HepG2 (cell line): Measurements from ENCODE around the gene CYP27A1. TPM values are rescaled to one million over a fixed set of nuclear protein-coding genes. Genes with fewer than 3 reads are reported as not detected.
A peak's percentile ranks its signal among the peaks of the same experiment; 100 is the strongest.

Experiments used
- CHD2 ChIP-seq: IDR thresholded peaks from 2 replicates; pipeline ENCODE4 v1.6.1; 2011; ENCODE audit warnings: low read depth, low read length, improper control_type of control experiment
- FLYWCH1 ChIP-seq: sonication (generic); formaldehyde crosslinking; IDR thresholded peaks from 2 replicates; pipeline ENCODE4 v1.8.1; 2023; ENCODE audit warnings: mild to moderate bottlenecking, missing genetic modification reagents
- FOSL2 ChIP-seq: sonication (generic); formaldehyde crosslinking; IDR thresholded peaks from 2 replicates; pipeline ENCODE4 v1.4.0; 2020; ENCODE audit warnings: missing genetic modification reagents
- MXI1 ChIP-seq: IDR thresholded peaks from 3 replicates; pipeline ENCODE4 v1.6.1; 2012; ENCODE audit warnings: low read depth, low read length, inconsistent platforms, borderline replicate concordance
- PHF21A ChIP-seq: sonication (generic); formaldehyde crosslinking; IDR thresholded peaks from 2 replicates; pipeline ENCODE4 v1.5.0; 2020; ENCODE audit warnings: mild to moderate bottlenecking, missing genetic modification reagents
- PLRG1 ChIP-seq: fragments of 450-650 bp; conservative IDR thresholded peaks from 2 replicates; pipeline ENCODE4 v1.6.1; 2016
- POLR2AphosphoS5 ChIP-seq: IDR thresholded peaks from 2 replicates; pipeline ENCODE4 v1.6.1; 2012; ENCODE audit warnings: low read depth, low read length
- PTBP1 ChIP-seq: fragments of 200-400 bp; formaldehyde crosslinking; IDR thresholded peaks from 2 replicates; pipeline ENCODE4 v1.6.1; 2018; ENCODE audit warnings: low read length, low read depth; ENCODE audit not compliant: poor library complexity, severe bottlenecking
- SMAD9 ChIP-seq: sonication (generic); formaldehyde crosslinking; IDR thresholded peaks from 2 replicates; pipeline ENCODE4 v1.5.1; 2020; ENCODE audit warnings: mild to moderate bottlenecking, missing genetic modification reagents
- SRSF1 ChIP-seq: fragments of 200-400 bp; formaldehyde crosslinking; optimal IDR thresholded peaks from 2 replicates; pipeline ENCODE3; 2017; ENCODE audit warnings: mild to moderate bottlenecking, low read depth, low read length, moderate library complexity
- SRSF4 ChIP-seq: fragments of 200-400 bp; formaldehyde crosslinking; IDR thresholded peaks from one replicate; pipeline ENCODE4 v1.6.1; 2018; ENCODE audit warnings: mild to moderate bottlenecking, low read depth, low read length, moderate library complexity; ENCODE audit not compliant: poor library complexity, severe bottlenecking
- ZNF337 ChIP-seq: sonication (generic); formaldehyde crosslinking; IDR thresholded peaks from 2 replicates; pipeline ENCODE4 v1.5.1; 2020; ENCODE audit warnings: missing genetic modification reagents, low read depth, mild to moderate bottlenecking, borderline replicate concordance
- ZNF83 ChIP-seq: sonication (generic); formaldehyde crosslinking; IDR thresholded peaks from 2 replicates; pipeline ENCODE4 v1.4.0; 2020; ENCODE audit warnings: missing genetic modification reagents, mild to moderate bottlenecking, borderline replicate concordance
- polyA plus RNA-seq, 8 experiments: library from polyadenylated mRNA; depleted of rRNA in 3 of 8; stranded (reverse) in 7 of 8; unstranded in 1 of 8; fragments of >200 nt; fragmentation: Illumina TruSeq in 4 of 8; extraction: Trizol in 4 of 8; gene quantifications; 2 replicates each; pipeline versions ENCODE4 v1.2.1 to v1.2.3, GENCODE V29; 2011 to 2016; ENCODE audit warnings: low read depth in 4 of 8, missing spikeins in 1 of 8, mixed read lengths in 1 of 8; ENCODE audit not compliant: insufficient read depth in 1 of 8
- total RNA-seq, 5 experiments: library from RNA; depleted of rRNA; stranded (reverse); fragments of >200 nt; fragmentation: Illumina TruSeq; extraction: Trizol; gene quantifications; 2 replicates each; pipeline ENCODE4 v1.2.3, GENCODE V29; 2016; ENCODE audit warnings: low read depth in 1 of 5
- TF ChIP-seq, protein P1 (sequence below): sonication (generic); formaldehyde crosslinking; IDR thresholded peaks from 2 replicates; pipeline ENCODE4 v1.8.1; 2022; ENCODE audit warnings: low read depth, mild to moderate bottlenecking, missing genetic modification reagents
- TF ChIP-seq, protein P2 (sequence below): sonication (generic); formaldehyde crosslinking; conservative IDR thresholded peaks from 2 replicates; pipeline ENCODE4 v1.4.0; 2020; ENCODE audit warnings: missing genetic modification reagents
- TF ChIP-seq, protein P3 (sequence below), 2 experiments: sonication (generic) in 1 of 2; formaldehyde crosslinking in 1 of 2; IDR thresholded peaks; 2 replicates each; pipeline versions ENCODE4 v1.6.1 to v1.9.0; 2014 to 2022; ENCODE audit warnings: antibody characterized with exemption in 1 of 2, borderline replicate concordance in 1 of 2, inconsistent platforms in 1 of 2, low read depth in 1 of 2, missing genetic modification reagents in 1 of 2
- TF ChIP-seq, protein P4 (sequence below): sonication (generic); formaldehyde crosslinking; IDR thresholded peaks from 2 replicates; pipeline ENCODE4 v1.5.1; 2020; ENCODE audit warnings: missing genetic modification reagents, mild to moderate bottlenecking, borderline replicate concordance

The CYP27A1 gene
- total and polyA plus RNA-seq, 2 of the 13 experiments (the other 11 are each of a cell fraction or from before 2014, with no cell fraction given), result 157 to 266 TPM

DNA sequence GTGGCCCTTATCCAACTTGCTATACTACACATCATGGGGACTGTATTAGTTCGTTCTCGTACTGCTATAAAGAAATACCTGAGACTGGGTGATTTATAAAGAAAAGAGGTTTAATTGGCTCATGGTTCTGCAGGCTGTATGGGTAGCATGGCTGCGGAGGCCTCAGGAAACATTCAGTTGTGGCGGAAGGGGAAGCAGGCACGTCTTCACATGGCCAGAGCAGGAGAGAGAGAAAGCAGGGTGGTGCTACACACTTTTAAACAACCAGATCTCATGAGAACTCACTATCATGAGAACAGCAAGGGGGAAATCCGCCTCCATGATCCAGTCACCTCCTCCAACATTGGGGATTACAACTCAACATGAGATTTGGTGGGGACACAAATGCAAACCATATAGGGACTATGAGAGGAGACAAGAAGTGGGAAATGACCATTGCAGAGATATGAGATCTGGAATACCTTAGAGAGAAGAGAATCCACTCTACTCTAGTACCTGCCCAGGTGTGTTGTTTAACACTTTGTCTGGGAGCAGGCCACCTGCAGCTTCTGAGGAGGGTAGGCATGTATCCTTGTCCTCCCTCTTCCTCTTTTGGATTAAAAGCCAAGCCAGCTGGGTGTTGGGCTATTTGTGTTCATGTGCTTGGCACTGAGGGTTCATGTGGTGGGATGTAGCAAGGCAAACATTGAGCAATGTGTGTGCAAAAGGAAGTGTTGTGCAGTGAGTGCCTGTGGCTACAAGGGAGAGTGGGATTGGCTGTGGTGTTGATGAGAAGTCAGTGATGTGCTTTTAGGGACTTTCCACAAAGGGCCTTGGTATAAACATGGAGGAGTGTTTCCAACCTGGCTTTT lies 48.6 kb upstream of the CYP27A1 start (continued):
- TF ChIP-seq SRSF4 (no peak), ZNF337 (CRISPR knock-in tag) (no peak), PHF21A (CRISPR knock-in tag) (peak; percentile 79), PTBP1 (no peak), PLRG1 (no peak), SRSF1 (no peak), POLR2AphosphoS5 (no peak), FOSL2 (CRISPR knock-in tag) (peak; percentile 93), CHD2 (no peak), SMAD9 (CRISPR knock-in tag) (no peak), ZNF83 (CRISPR knock-in tag) (no peak), FLYWCH1 (CRISPR knock-in tag) (no peak), MXI1 (peak; percentile 27; the same call in 1 of the 3 replicates)
- TF ChIP-seq, protein P1, sequence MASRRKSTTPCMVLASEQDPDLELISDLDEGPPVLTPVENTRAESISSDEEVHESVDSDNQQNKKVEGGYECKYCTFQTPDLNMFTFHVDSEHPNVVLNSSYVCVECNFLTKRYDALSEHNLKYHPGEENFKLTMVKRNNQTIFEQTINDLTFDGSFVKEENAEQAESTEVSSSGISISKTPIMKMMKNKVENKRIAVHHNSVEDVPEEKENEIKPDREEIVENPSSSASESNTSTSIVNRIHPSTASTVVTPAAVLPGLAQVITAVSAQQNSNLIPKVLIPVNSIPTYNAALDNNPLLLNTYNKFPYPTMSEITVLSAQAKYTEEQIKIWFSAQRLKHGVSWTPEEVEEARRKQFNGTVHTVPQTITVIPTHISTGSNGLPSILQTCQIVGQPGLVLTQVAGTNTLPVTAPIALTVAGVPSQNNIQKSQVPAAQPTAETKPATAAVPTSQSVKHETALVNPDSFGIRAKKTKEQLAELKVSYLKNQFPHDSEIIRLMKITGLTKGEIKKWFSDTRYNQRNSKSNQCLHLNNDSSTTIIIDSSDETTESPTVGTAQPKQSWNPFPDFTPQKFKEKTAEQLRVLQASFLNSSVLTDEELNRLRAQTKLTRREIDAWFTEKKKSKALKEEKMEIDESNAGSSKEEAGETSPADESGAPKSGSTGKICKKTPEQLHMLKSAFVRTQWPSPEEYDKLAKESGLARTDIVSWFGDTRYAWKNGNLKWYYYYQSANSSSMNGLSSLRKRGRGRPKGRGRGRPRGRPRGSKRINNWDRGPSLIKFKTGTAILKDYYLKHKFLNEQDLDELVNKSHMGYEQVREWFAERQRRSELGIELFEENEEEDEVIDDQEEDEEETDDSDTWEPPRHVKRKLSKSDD (CRISPR knock-in tag), result peak; percentile 6; the same call in 1 of the 2 replicates
- TF ChIP-seq, protein P2, sequence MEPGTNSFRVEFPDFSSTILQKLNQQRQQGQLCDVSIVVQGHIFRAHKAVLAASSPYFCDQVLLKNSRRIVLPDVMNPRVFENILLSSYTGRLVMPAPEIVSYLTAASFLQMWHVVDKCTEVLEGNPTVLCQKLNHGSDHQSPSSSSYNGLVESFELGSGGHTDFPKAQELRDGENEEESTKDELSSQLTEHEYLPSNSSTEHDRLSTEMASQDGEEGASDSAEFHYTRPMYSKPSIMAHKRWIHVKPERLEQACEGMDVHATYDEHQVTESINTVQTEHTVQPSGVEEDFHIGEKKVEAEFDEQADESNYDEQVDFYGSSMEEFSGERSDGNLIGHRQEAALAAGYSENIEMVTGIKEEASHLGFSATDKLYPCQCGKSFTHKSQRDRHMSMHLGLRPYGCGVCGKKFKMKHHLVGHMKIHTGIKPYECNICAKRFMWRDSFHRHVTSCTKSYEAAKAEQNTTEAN (CRISPR knock-in tag), result peak; percentile 95
- TF ChIP-seq, protein P3, sequence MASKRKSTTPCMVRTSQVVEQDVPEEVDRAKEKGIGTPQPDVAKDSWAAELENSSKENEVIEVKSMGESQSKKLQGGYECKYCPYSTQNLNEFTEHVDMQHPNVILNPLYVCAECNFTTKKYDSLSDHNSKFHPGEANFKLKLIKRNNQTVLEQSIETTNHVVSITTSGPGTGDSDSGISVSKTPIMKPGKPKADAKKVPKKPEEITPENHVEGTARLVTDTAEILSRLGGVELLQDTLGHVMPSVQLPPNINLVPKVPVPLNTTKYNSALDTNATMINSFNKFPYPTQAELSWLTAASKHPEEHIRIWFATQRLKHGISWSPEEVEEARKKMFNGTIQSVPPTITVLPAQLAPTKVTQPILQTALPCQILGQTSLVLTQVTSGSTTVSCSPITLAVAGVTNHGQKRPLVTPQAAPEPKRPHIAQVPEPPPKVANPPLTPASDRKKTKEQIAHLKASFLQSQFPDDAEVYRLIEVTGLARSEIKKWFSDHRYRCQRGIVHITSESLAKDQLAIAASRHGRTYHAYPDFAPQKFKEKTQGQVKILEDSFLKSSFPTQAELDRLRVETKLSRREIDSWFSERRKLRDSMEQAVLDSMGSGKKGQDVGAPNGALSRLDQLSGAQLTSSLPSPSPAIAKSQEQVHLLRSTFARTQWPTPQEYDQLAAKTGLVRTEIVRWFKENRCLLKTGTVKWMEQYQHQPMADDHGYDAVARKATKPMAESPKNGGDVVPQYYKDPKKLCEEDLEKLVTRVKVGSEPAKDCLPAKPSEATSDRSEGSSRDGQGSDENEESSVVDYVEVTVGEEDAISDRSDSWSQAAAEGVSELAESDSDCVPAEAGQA (IDR thresholded peaks at IDR 0.05; ENCODE audit: low read depth), result no peak
- TF ChIP-seq, protein P3 (CRISPR knock-in tag; IDR thresholded peaks at IDR 0.05; ENCODE audit: borderline replicate concordance), result no peak
- TF ChIP-seq, protein P4, sequence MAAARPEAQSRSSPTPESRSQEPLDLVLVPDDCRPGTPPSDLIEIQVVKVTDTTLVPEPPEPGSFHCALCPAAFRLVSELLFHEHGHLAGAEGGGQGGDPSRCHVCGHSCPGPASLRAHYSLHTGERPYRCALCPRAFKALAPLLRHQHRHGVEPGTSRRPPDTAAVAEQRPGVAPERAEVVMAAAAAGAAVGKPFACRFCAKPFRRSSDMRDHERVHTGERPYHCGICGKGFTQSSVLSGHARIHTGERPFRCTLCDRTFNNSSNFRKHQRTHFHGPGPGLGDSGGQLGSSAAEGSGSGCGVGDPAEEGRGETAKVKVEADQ (CRISPR knock-in tag), result no peak
